Left forelimb (tissue), 1 donor: Measurements from ENCODE around the gene HEXA.
A peak's percentile ranks its signal among the peaks of the same experiment; 100 is the strongest.

Experiments used
- DNase-seq: peaks from one replicate; pipeline ENCODE4 v3.0.0-alpha.2; 2018; ENCODE audit warnings: low spot score

The HEXA gene

GRCh38 chr15:72319360-72319984, 56.3 kb downstream of the HEXA start:
- DNase-seq, result peak; percentile 83

- no peak for DNase-seq
These were observed 57.3 kb downstream of the HEXA start for GRCh38 chr15:72318408-72318942.

- DNase-seq, result no peak
These were observed 60.0 kb downstream of the HEXA start for GRCh38 chr15:72315706-72316370.

- no peak for DNase-seq
These were observed 61.9 kb downstream of the HEXA start for GRCh38 chr15:72313881-72314280.

- DNase-seq, result no peak
These were observed 62.4 kb downstream of the HEXA start for GRCh38 chr15:72313448-72313840.

- DNase-seq, result no peak
These were observed 63.0 kb downstream of the HEXA start for GRCh38 chr15:72312605-72313447.

- no peak for DNase-seq
These were observed 68.8 kb downstream of the HEXA start for GRCh38 chr15:72307026-72307425.

- no peak for DNase-seq
These were observed 69.5 kb downstream of the HEXA start for GRCh38 chr15:72306211-72306785.

GRCh38 chr15:72304596-72304995, 71.2 kb downstream of the HEXA start:
- DNase-seq, result no peak

GRCh38 chr15:72302955-72303354, 72.9 kb downstream of the HEXA start:
- DNase-seq, result no peak
